H9 (cell line): ENCODE data around the gene ADAM30. TPM values are rescaled to one million over a fixed set of nuclear protein-coding genes. Genes with fewer than 3 reads are reported as not detected.

Source experiments
- DNase-seq: peaks from one replicate; pipeline ENCODE4 v3.0.0-alpha.2; 2017
- H2AFZ ChIP-seq: one replicate; pipeline ENCODE4 v1.6.1; 2013; ENCODE audit warnings: mild to moderate bottlenecking, low read length, control low read depth, moderate library complexity
- H2AK5ac ChIP-seq: 2 replicates; pipeline ENCODE4 v1.6.1; 2013; ENCODE audit warnings: low read length, control low read depth, mixed read lengths; ENCODE audit not compliant: insufficient read length
- H2BK120ac ChIP-seq: one replicate; pipeline ENCODE4 v1.6.1; 2013; ENCODE audit warnings: low read depth, mild to moderate bottlenecking, low read length, control low read depth, inconsistent platforms; ENCODE audit not compliant: poor library complexity, severe bottlenecking
- H2BK12ac ChIP-seq: 2 replicates; pipeline ENCODE4 v1.6.1; 2013; ENCODE audit warnings: low read length, control low read depth, mixed read lengths, low read depth; ENCODE audit not compliant: insufficient read length
- H2BK15ac ChIP-seq: 2 replicates; pipeline ENCODE4 v1.6.1; 2013; ENCODE audit warnings: low read depth, low read length, control low read depth
- H2BK20ac ChIP-seq: one replicate; pipeline ENCODE4 v1.6.1; 2013; ENCODE audit warnings: low read depth, mild to moderate bottlenecking, low read length, control low read depth, inconsistent platforms; ENCODE audit not compliant: poor library complexity, severe bottlenecking
- H2BK5ac ChIP-seq: 2 replicates; pipeline ENCODE4 v1.6.1; 2013; ENCODE audit warnings: low read length, control low read depth, mixed read lengths; ENCODE audit not compliant: insufficient read length
- H3K14ac ChIP-seq: 2 replicates; pipeline ENCODE4 v1.6.1; 2013; ENCODE audit warnings: low read length, control low read depth; ENCODE audit not compliant: insufficient read depth
- H3K18ac ChIP-seq: 2 replicates; pipeline ENCODE4 v1.6.1; 2013; ENCODE audit warnings: low read depth, mild to moderate bottlenecking, mixed read lengths, low read length, control low read depth; ENCODE audit not compliant: insufficient read length
- H3K23ac ChIP-seq: 2 replicates; pipeline ENCODE4 v1.6.1; 2013; ENCODE audit warnings: low read length, control low read depth, mixed read lengths, low read depth; ENCODE audit not compliant: insufficient read length
- H3K23me2 ChIP-seq: 2 replicates; pipeline ENCODE4 v1.6.1; 2013; ENCODE audit warnings: low read depth, mild to moderate bottlenecking, mixed read lengths, low read length, control low read depth; ENCODE audit not compliant: insufficient read length, poor library complexity, severe bottlenecking
- H3K27ac ChIP-seq: 2 replicates; pipeline ENCODE4 v1.5.1; 2013; ENCODE audit warnings: low read length, control low read depth, mixed read lengths, low read depth; ENCODE audit not compliant: insufficient read length
- H3K27me3 ChIP-seq: 2 replicates; pipeline ENCODE4 v1.6.1; 2013; ENCODE audit warnings: low read length, control low read depth, inconsistent platforms; ENCODE audit not compliant: insufficient read depth
- H3K4ac ChIP-seq: 2 replicates; pipeline ENCODE4 v1.6.1; 2013; ENCODE audit warnings: low read depth, mild to moderate bottlenecking, control low read depth, inconsistent platforms, low read length, moderate library complexity
- H3K4me1 ChIP-seq: 2 replicates; pipeline ENCODE4 v1.6.1; 2013; ENCODE audit warnings: low read length, control low read depth, inconsistent platforms; ENCODE audit not compliant: insufficient read depth
- H3K4me2 ChIP-seq: 2 replicates; pipeline ENCODE4 v1.6.1; 2013; ENCODE audit warnings: low read length, control low read depth, mixed read lengths; ENCODE audit not compliant: insufficient read length, insufficient read depth
- H3K56ac ChIP-seq: 2 replicates; pipeline ENCODE4 v1.6.1; 2013; ENCODE audit warnings: low read depth, mild to moderate bottlenecking, mixed read lengths, low read length, control low read depth; ENCODE audit not compliant: insufficient read length
- H3K79me1 ChIP-seq: 2 replicates; pipeline ENCODE4 v1.6.1; 2013; ENCODE audit warnings: low read depth, mild to moderate bottlenecking, moderate library complexity, low read length, control low read depth, inconsistent platforms; ENCODE audit not compliant: insufficient read depth, poor library complexity, severe bottlenecking
- H3K79me2 ChIP-seq: 2 replicates; pipeline ENCODE4 v1.6.1; 2013; ENCODE audit warnings: low read length, control low read depth, inconsistent platforms; ENCODE audit not compliant: insufficient read depth
- H3K9ac ChIP-seq: 2 replicates; pipeline ENCODE4 v1.6.1; 2013; ENCODE audit warnings: low read length, control low read depth, mixed read lengths; ENCODE audit not compliant: insufficient read length; ENCODE audit errors: extremely low read depth
- H3K9me3 ChIP-seq: one replicate; pipeline ENCODE4 v1.6.1; 2013; ENCODE audit warnings: low read depth, low read length, inconsistent platforms; ENCODE audit not compliant: control insufficient read depth
- H3T11ph ChIP-seq: one replicate; pipeline ENCODE4 v1.6.1; 2013; ENCODE audit warnings: mild to moderate bottlenecking, low read length, control low read depth, inconsistent platforms
- H4K20me1 ChIP-seq: one replicate; pipeline ENCODE4 v1.6.1; 2013; ENCODE audit not compliant: control insufficient read depth, insufficient read length, insufficient read depth
- H4K5ac ChIP-seq: 2 replicates; pipeline ENCODE4 v1.6.1; 2013; ENCODE audit warnings: low read depth, mild to moderate bottlenecking, mixed read lengths, low read length, control low read depth; ENCODE audit not compliant: insufficient read length
- H4K8ac ChIP-seq: replicated peaks from 2 replicates; pipeline ENCODE4 v1.6.1; 2013; ENCODE audit warnings: low read length, control low read depth, mixed read lengths, low read depth; ENCODE audit not compliant: insufficient read length
- H4K91ac ChIP-seq: 2 replicates; pipeline ENCODE4 v1.6.1; 2013; ENCODE audit warnings: low read depth, mild to moderate bottlenecking, moderate library complexity, mixed read lengths, low read length, control low read depth; ENCODE audit not compliant: insufficient read length
- H3K27ac Mint-ChIP-seq, 3 experiments: 2 replicates in 2 of 3; 3 replicates in 1 of 3; pipeline ENCODE4 v1.8.0; 2020 to 2021; ENCODE audit warnings: mixed read lengths in 3 of 3, mild to moderate bottlenecking in 1 of 3, moderate library complexity in 1 of 3
- H3K27me3 Mint-ChIP-seq: 2 replicates; pipeline ENCODE4 v1.8.0; 2021; ENCODE audit warnings: low read depth, mild to moderate bottlenecking, moderate library complexity, mixed read lengths
- H3K36me3 Mint-ChIP-seq, 3 experiments: 2 replicates in 2 of 3; 3 replicates in 1 of 3; pipeline ENCODE4 v1.8.0; 2020 to 2021; ENCODE audit warnings: low read depth in 3 of 3, mixed read lengths in 3 of 3; ENCODE audit not compliant: insufficient read depth in 1 of 3
- H3K4me1 Mint-ChIP-seq, 2 experiments: 2 replicates each; pipeline ENCODE4 v1.8.0; 2020; ENCODE audit warnings: mixed read lengths in 2 of 2
- H3K4me3 Mint-ChIP-seq, 2 experiments: 2 replicates in 1 of 2; 3 replicates in 1 of 2; pipeline ENCODE4 v1.8.0; 2020 to 2021; ENCODE audit warnings: mild to moderate bottlenecking in 2 of 2, mixed read lengths in 2 of 2, moderate library complexity in 1 of 2
- H3K9me3 Mint-ChIP-seq, 2 experiments: 2 replicates in 1 of 2; 3 replicates in 1 of 2; pipeline ENCODE4 v1.8.0; 2020; ENCODE audit warnings: mild to moderate bottlenecking in 2 of 2, mixed read lengths in 2 of 2, moderate library complexity in 1 of 2
- WGBS: extraction: QIAGEN DNeasy Blood & Tissue Kit; methylation state at CpG from one replicate; pipeline ENCODE4 v1.1.7; 2013; ENCODE audit warnings: missing lambda C conversion rate, low lambda C conversion rate, mixed read lengths; ENCODE audit not compliant: insufficient read length; ENCODE audit errors: extremely low coverage; 5-methylcytosine and 5-hydroxymethylcytosine counted together
- total RNA-seq: library from RNA; stranded (reverse); gene quantifications from 2 replicates; pipeline ENCODE4 v1.2.1, GENCODE V29; 2021
- TF ChIP-seq, protein P1 (sequence below): fragments of 200-600 bp; sonication (generic); conservative IDR thresholded peaks from 3 replicates; pipeline ENCODE4 v1.8.0; 2021; ENCODE audit warnings: antibody characterized with exemption, mild to moderate bottlenecking

Gene ADAM30
- total RNA-seq, 1 experiment from 2014 or later, result not detected

DNA sequence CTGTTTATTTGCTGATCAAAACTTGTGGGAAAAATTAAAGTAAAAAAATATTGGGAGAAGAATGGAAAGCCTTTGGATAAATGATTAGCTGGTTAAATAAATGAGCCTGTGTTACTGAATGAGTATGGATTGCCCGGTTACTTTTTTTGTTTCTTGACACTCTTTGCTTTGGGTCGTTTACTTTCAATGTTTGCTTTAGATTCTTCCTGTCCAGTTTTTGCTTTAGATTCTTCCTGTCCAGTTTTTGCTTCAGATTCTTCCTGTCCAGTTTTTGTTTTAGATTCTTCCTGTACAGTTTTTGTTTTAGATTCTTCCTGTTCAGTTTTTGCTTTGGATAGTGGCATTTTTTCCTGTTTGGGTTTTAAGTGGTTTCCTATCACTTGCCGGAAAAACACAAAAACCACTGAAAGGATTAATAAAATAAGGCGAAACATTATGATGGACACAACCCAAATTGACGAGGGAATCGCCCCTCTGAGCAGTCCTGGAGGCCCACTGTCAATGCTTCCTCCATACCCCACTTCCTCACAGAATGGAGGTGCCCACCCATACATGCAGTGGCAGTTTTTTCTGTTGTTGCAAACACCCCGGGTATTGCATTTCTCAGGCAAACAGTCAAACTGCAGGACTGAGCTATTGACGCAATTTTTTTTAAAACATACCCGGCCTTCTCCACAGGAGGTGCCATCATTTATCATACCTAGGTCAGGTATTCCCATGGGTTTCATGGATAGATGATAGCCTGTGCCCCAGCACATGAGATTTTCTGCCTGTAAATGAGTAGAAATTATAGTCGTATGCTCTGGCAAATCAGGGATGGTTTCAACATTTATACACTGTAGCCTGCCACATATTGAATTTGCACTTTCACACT, 2.3 kb downstream of the ADAM30 start:
- no CpG with 5 or more reads among the region's 10 CpGs for WGBS
- no peak for DNase-seq
- Histone ChIP-seq H3K18ac (no peak overlapping the region), H3T11ph (no peak overlapping the region), H4K5ac (no peak overlapping the region), H3K27ac (no peak overlapping the region), H4K8ac (no peak overlapping the region), H4K20me1 (no peaks in the 10 kb centered on the region), H3K79me1 (no peaks in the 10 kb centered on the region), H2BK5ac (no peak overlapping the region), H3K4me1 (no peaks in the 10 kb centered on the region), H3K14ac (no peak overlapping the region), H3K79me2 (no peaks in the 10 kb centered on the region), H2BK20ac (no peak overlapping the region), H3K4me2 (no peak overlapping the region), H2BK12ac (no peak overlapping the region), H3K56ac (no peak overlapping the region), H3K23me2 (no peaks in the 10 kb centered on the region), H3K9ac (no peak overlapping the region), H2AFZ (no peak overlapping the region), H2BK120ac (no peak overlapping the region), H3K4ac (no peak overlapping the region), H3K27me3 (no peaks in the 10 kb centered on the region; the same call in 1 of the 2 replicates), H3K23ac (no peak overlapping the region), H4K91ac (no peak overlapping the region), H2AK5ac (no peak overlapping the region), H2BK15ac (no peak overlapping the region), H3K9me3 (no peaks in the 10 kb centered on the region)
- H3K4me3 Mint-ChIP-seq, result no peak overlapping the region
- H3K27ac Mint-ChIP-seq, result no peak overlapping the region
- peaks cover 6% of the 10 kb centered on the region for H3K27me3 Mint-ChIP-seq
- TF ChIP-seq, protein P1, sequence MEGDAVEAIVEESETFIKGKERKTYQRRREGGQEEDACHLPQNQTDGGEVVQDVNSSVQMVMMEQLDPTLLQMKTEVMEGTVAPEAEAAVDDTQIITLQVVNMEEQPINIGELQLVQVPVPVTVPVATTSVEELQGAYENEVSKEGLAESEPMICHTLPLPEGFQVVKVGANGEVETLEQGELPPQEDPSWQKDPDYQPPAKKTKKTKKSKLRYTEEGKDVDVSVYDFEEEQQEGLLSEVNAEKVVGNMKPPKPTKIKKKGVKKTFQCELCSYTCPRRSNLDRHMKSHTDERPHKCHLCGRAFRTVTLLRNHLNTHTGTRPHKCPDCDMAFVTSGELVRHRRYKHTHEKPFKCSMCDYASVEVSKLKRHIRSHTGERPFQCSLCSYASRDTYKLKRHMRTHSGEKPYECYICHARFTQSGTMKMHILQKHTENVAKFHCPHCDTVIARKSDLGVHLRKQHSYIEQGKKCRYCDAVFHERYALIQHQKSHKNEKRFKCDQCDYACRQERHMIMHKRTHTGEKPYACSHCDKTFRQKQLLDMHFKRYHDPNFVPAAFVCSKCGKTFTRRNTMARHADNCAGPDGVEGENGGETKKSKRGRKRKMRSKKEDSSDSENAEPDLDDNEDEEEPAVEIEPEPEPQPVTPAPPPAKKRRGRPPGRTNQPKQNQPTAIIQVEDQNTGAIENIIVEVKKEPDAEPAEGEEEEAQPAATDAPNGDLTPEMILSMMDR, result no peak
- H3K9me3 Mint-ChIP-seq, result no peaks in the 10 kb centered on the region
- no peaks in the 10 kb centered on the region for H3K36me3 Mint-ChIP-seq
- no peaks in the 10 kb centered on the region for H3K4me1 Mint-ChIP-seq
